Thoracic aorta (tissue), 2 donors: ENCODE data around the gene OR52E6. TPM values are rescaled to one million over a fixed set of nuclear protein-coding genes. Genes with fewer than 3 reads are reported as not detected.

Experiments
- ATAC-seq: fragments of 150-250 bp; one replicate; pipeline ENCODE4 v1.8.0; 2017; ENCODE audit warnings: low read depth; ENCODE audit not compliant: insufficient number of reproducible peaks, low FRiP score
- DNase-seq: peaks from one replicate; pipeline ENCODE4 v3.0.0-alpha.2; 2020; ENCODE audit warnings: low spot score
- H3K27ac ChIP-seq, 2 donors: fragments of 200-600 bp; sonication (generic); 1 replicate in 1 of 2; 2 replicates in 1 of 2; pipeline ENCODE4 v1.5.1; 2016; ENCODE audit warnings: mild to moderate bottlenecking in 2 of 2, moderate library complexity in 2 of 2
- H3K27me3 ChIP-seq: fragments of 200-600 bp; sonication (generic); replicated peaks from 2 replicates; pipeline ENCODE4 v1.6.0; 2016; ENCODE audit warnings: mild to moderate bottlenecking; ENCODE audit not compliant: insufficient read depth
- H3K36me3 ChIP-seq: fragments of 200-600 bp; sonication (generic); one replicate; pipeline ENCODE4 v1.5.1; 2016
- H3K4me1 ChIP-seq, 2 donors: fragments of 200-600 bp; sonication (generic); 1 replicate in 1 of 2; 2 replicates in 1 of 2; pipeline versions ENCODE4 v1.5.1 to v1.6.0; 2016; ENCODE audit warnings: low read depth in 2 of 2, mild to moderate bottlenecking in 1 of 2; ENCODE audit not compliant: control insufficient read depth in 1 of 2
- H3K4me3 ChIP-seq: fragments of 200-600 bp; sonication (generic); 2 replicates; pipeline ENCODE4 v1.5.1; 2016; ENCODE audit warnings: mild to moderate bottlenecking
- H3K9me3 ChIP-seq: fragments of 200-600 bp; sonication (generic); 2 replicates; pipeline ENCODE4 v1.5.1; 2016
- CTCF ChIP-seq: fragments of 200-600 bp; sonication (generic); IDR thresholded peaks from one replicate; pipeline ENCODE4 v1.5.1; 2019; ENCODE audit warnings: antibody characterized with exemption
- total RNA-seq, 2 donors: library from RNA; depleted of rRNA; stranded (reverse); fragments of >200 nt; gene quantifications; one replicate each; pipeline versions ENCODE4 v1.1.0 to v1.2.3, GENCODE V29; 2016

The OR52E6 gene
- total RNA-seq, 2 donors from 2014 or later: not detected

GRCh38 chr11:5818245-5818886, 23.3 kb downstream of the OR52E6 start:
- no peak for ATAC-seq
- no peak for TF ChIP-seq CTCF
- Histone ChIP-seq H3K4me1 (no peaks in the 10 kb centered on the region), H3K36me3 (no peaks in the 10 kb centered on the region), H3K27me3 (no peaks in the 10 kb centered on the region), H3K9me3 (no peaks in the 10 kb centered on the region), H3K4me3 (peak overlapping the region; percentile 1), H3K27ac (no peak overlapping the region)
- DNase-seq: no peak

- no peaks in the 10 kb centered on the region for H3K36me3 ChIP-seq
- no peak for DNase-seq
- no peak overlapping the region for H3K4me3 ChIP-seq
- H3K9me3 ChIP-seq: no peaks in the 10 kb centered on the region
- no peak for ATAC-seq
- no peak for TF ChIP-seq CTCF
- no peak overlapping the region for H3K27ac ChIP-seq
- H3K4me1 ChIP-seq: no peaks in the 10 kb centered on the region
- H3K27me3 ChIP-seq: no peaks in the 10 kb centered on the region
These were observed 26.2 kb downstream of the OR52E6 start for GRCh38 chr11:5815534-5815933.

GRCh38 chr11:5809905-5810795, 31.5 kb downstream of the OR52E6 start:
- ATAC-seq: no peak
- no peak for DNase-seq
- Histone ChIP-seq H3K9me3 (no peaks in the 10 kb centered on the region), H3K27me3 (no peaks in the 10 kb centered on the region), H3K27ac (no peak overlapping the region), H3K36me3 (no peaks in the 10 kb centered on the region), H3K4me1 (peaks cover 5 to 6% of the 10 kb centered on the region in 2 donors), H3K4me3 (no peak overlapping the region)
- no peak for TF ChIP-seq CTCF

- no peak for ATAC-seq
- Histone ChIP-seq H3K27ac (no peak overlapping the region), H3K9me3 (peaks cover 2% of the 10 kb centered on the region), H3K27me3 (no peaks in the 10 kb centered on the region), H3K4me1 (peaks cover 5 to 6% of the 10 kb centered on the region in 2 donors), H3K4me3 (peak overlapping the region; percentile 73), H3K36me3 (no peaks in the 10 kb centered on the region)
- DNase-seq: no peak
- no peak for TF ChIP-seq CTCF
These were observed 32.6 kb downstream of the OR52E6 start for GRCh38 chr11:5809122-5809519.

GRCh38 chr11:5808500-5809121, 33.1 kb downstream of the OR52E6 start, which contains the start of gene OR52N2:
Gene OR52N2, plus strand, starts transcription at chr11:5808924. Its CDS starts 11,412 bp downstream, at chr11:5820336.
- Histone ChIP-seq H3K4me3 (peak within 1 kb of the TSS; percentile 73), H3K36me3 (no peaks in the 10 kb centered on the region), H3K27me3 (no peaks in the 10 kb centered on the region), H3K27ac (no peak within 1 kb of the TSS), H3K9me3 (peaks cover 3% of the 10 kb centered on the region), H3K4me1 (peaks cover 5 to 6% of the 10 kb centered on the region in 2 donors)
- peak; percentile 70 for TF ChIP-seq CTCF
- DNase-seq (no peak), ATAC-seq (peak; percentile 90)
